Cardiac muscle cell (in vitro differentiated cells and primary cell): ENCODE results near the gene GRIA4. TPM values are rescaled to one million over a fixed set of nuclear protein-coding genes. Genes with fewer than 3 reads are reported as not detected.

Experiments used
- DNase-seq, 2 donors: peaks; one replicate each; pipeline versions ENCODE4 v3.0.0 to v3.0.0-alpha.2; 2010 to 2017; ENCODE audit warnings: low read depth in 1 of 2, low spot score in 1 of 2
- H3K27ac ChIP-seq: fragments of 200-600 bp; sonication (generic); 2 replicates; pipeline ENCODE4 v1.5.1; 2016
- H3K27me3 ChIP-seq: fragments of 200-600 bp; sonication (generic); 2 replicates; pipeline ENCODE4 v1.6.0; 2016; ENCODE audit warnings: control low read depth
- H3K36me3 ChIP-seq: fragments of 200-600 bp; sonication (generic); 2 replicates; pipeline ENCODE4 v1.5.1; 2016; ENCODE audit warnings: control low read depth
- H3K4me1 ChIP-seq: fragments of 200-600 bp; sonication (generic); 2 replicates; pipeline ENCODE4 v1.8.1; 2017; ENCODE audit warnings: low read depth, mild to moderate bottlenecking, mixed run types
- H3K4me3 ChIP-seq: fragments of 200-600 bp; sonication (generic); 2 replicates; pipeline ENCODE4 v1.5.1; 2016; ENCODE audit warnings: mild to moderate bottlenecking
- H3K9me3 ChIP-seq: fragments of 200-600 bp; sonication (generic); 2 replicates; pipeline ENCODE4 v1.5.1; 2017; ENCODE audit warnings: low read depth, mild to moderate bottlenecking, control low read depth
- polyA plus RNA-seq: library from polyadenylated mRNA; unstranded; fragments of >200 nt; fragmentation: Nextera tagmentation; extraction: Ambion mirVana; gene quantifications from 2 replicates; pipeline ENCODE4 v1.2.1, GENCODE V29; 2016
- total RNA-seq: library from RNA; depleted of rRNA; stranded (reverse); fragments of >200 nt; gene quantifications from 2 replicates; pipeline ENCODE4 v1.2.3, GENCODE V29; 2016
- TF ChIP-seq, protein P1 (sequence below): IDR thresholded peaks from 2 replicates; pipeline ENCODE4 v1.5.1; 2012; ENCODE audit warnings: low read depth, mild to moderate bottlenecking, low read length

GRIA4 gene
- total and polyA plus RNA-seq, 2 experiments from 2014 or later, result 20.8 to 36.6 TPM

DNA sequence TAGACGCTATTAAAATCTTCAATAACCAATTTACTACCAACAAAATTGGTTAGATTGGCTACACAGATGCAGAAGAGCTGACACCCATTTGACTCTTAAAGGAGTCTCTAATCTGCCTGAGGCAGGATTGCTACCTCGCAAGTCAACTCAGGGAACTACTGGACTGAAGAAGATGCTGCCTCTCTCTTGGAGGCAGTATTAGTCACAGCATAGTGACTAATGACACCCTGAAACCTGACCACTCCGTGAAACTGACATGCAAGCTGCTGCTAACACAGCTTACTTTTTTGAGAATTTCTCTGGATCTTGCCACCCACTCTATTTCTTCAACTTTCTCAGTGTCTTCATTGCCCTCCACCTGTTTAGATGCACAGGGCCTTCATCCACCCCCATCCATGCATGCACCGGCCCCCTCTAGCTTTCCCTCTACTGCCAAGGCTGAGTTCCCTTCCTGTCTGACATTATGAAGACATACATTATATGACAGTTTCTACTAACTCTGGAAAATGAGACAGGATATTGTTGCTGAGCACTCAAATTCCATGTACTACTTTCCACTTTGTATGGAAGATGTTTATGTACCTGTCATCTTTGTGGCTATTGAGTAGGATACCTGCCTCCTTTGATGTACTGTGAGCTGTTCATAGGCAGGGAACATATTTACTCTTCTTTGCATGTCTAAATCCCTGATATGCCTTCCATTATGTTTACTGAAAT is 229.0 kb downstream of the GRIA4 start:
- no peaks in the 10 kb centered on the region for H3K4me1 ChIP-seq
- H3K9me3 ChIP-seq, result no peaks in the 10 kb centered on the region
- H3K27ac ChIP-seq, result no peak overlapping the region
- no peaks in the 10 kb centered on the region for H3K27me3 ChIP-seq
- no peaks in the 10 kb centered on the region for H3K36me3 ChIP-seq
- DNase-seq, result no peak
- no peak overlapping the region for H3K4me3 ChIP-seq
- TF ChIP-seq, protein P1, sequence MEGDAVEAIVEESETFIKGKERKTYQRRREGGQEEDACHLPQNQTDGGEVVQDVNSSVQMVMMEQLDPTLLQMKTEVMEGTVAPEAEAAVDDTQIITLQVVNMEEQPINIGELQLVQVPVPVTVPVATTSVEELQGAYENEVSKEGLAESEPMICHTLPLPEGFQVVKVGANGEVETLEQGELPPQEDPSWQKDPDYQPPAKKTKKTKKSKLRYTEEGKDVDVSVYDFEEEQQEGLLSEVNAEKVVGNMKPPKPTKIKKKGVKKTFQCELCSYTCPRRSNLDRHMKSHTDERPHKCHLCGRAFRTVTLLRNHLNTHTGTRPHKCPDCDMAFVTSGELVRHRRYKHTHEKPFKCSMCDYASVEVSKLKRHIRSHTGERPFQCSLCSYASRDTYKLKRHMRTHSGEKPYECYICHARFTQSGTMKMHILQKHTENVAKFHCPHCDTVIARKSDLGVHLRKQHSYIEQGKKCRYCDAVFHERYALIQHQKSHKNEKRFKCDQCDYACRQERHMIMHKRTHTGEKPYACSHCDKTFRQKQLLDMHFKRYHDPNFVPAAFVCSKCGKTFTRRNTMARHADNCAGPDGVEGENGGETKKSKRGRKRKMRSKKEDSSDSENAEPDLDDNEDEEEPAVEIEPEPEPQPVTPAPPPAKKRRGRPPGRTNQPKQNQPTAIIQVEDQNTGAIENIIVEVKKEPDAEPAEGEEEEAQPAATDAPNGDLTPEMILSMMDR, result no peak

DNA sequence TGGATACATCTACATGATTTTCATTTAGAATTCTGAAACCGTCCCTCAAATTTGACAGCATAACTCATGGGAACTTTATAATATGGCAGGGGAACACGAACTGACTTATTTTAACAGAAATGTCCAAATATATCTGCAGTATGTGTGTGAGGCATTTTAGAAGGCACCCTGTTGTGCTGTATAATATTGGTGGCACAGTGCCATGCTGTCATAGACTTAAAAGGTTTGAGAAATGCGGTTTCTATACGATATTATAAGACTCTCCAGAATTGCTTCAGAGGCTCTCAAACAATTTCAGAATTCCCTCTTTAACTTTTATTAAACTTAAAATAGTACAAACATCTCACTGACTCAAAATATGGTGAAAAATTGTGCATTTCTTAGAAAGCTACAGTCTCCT is 230.5 kb downstream of the GRIA4 start:
- no peak for DNase-seq
- TF ChIP-seq, protein P1, result no peak
- no peaks in the 10 kb centered on the region for H3K9me3 ChIP-seq

GRCh38 chr11:105852403-105852802 is 242.5 kb downstream of the GRIA4 start:
- TF ChIP-seq, protein P1, result no peak
- Histone ChIP-seq H3K9me3 (no peaks in the 10 kb centered on the region), H3K4me3 (no peak overlapping the region), H3K27me3 (no peaks in the 10 kb centered on the region), H3K36me3 (no peaks in the 10 kb centered on the region), H3K4me1 (peaks cover 6% of the 10 kb centered on the region), H3K27ac (no peak overlapping the region)
- DNase-seq, result no peak

More for the DNA sequence above, 230.5 kb downstream of the GRIA4 start:
- H3K27ac ChIP-seq, result no peak overlapping the region
- H3K4me1 ChIP-seq, result no peaks in the 10 kb centered on the region
- H3K27me3 ChIP-seq, result no peaks in the 10 kb centered on the region
- H3K4me3 ChIP-seq, result no peak overlapping the region
- H3K36me3 ChIP-seq, result no peaks in the 10 kb centered on the region

GRCh38 chr11:105854269-105854668 is 244.4 kb downstream of the GRIA4 start:
- H3K4me3 ChIP-seq, result no peak overlapping the region
- H3K27ac ChIP-seq, result no peak overlapping the region
- no peaks in the 10 kb centered on the region for H3K27me3 ChIP-seq
- no peaks in the 10 kb centered on the region for H3K36me3 ChIP-seq
- no peak for DNase-seq
- H3K9me3 ChIP-seq, result no peaks in the 10 kb centered on the region
- TF ChIP-seq, protein P1, result no peak
- peaks cover 6% of the 10 kb centered on the region for H3K4me1 ChIP-seq

DNA sequence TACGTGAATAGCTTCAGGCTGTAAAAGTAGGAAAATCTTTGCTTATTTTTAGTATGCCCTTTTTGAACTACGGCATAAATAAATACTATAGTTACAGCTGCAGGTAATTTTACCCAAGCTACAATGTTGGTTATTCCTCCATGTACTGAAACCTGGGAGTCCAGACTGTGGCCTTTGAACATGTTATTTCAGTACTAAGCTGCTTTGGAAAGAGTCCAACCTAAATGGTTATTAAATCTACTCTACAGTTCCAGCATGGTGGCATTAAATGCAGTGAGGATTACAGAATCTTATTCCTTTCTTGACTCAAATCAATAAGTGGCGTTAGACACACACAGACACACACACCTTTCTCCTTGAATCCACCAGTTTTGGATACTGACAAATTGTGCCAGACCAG is 247.1 kb downstream of the GRIA4 start:
- H3K4me3 ChIP-seq, result no peak overlapping the region
- no peaks in the 10 kb centered on the region for H3K4me1 ChIP-seq
- TF ChIP-seq, protein P1, result no peak
- no peaks in the 10 kb centered on the region for H3K36me3 ChIP-seq
- H3K9me3 ChIP-seq, result no peaks in the 10 kb centered on the region
- H3K27ac ChIP-seq, result no peak overlapping the region
- H3K27me3 ChIP-seq, result no peaks in the 10 kb centered on the region
- DNase-seq, result no peak

DNA sequence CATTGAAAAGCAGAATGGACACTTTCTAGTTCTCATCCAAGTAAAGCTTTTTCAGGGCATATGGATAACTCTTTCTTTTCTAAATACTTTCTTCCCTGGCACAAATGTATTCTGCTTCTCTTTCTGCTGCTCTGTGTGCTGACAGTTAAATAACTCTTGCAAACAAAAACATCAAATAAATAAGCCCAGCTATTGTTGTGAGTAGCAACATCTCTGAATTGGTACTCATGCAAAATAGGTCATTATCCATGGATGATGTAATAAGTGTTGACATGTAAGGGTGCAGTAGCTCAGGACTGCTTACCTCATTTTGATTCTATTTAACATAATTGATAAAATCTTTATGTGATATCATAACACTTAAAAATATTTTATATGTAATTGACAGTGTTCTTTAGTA is 247.9 kb downstream of the GRIA4 start:
- DNase-seq, result no peak
- H3K4me3 ChIP-seq, result no peak overlapping the region
- H3K36me3 ChIP-seq, result no peaks in the 10 kb centered on the region
- no peaks in the 10 kb centered on the region for H3K9me3 ChIP-seq
- TF ChIP-seq, protein P1, result no peak
- no peak overlapping the region for H3K27ac ChIP-seq
- no peaks in the 10 kb centered on the region for H3K4me1 ChIP-seq
- H3K27me3 ChIP-seq, result no peaks in the 10 kb centered on the region
